HG03097 (cell line): ENCODE measurements around the gene FLNB.

Experiments used
- ATAC-seq: cut with Tn5 transposase; IDR thresholded peaks from one replicate; pipeline ENCODE4 v1.9.1; 2021; ENCODE audit not compliant: unreplicated experiment, low FRiP score

FLNB gene

GRCh38 chr3:58129041-58129770 is 121.0 kb downstream of the FLNB start:
- ATAC-seq, result no peak

GRCh38 chr3:58130591-58130990 is 122.4 kb downstream of the FLNB start:
- no peak for ATAC-seq

- ATAC-seq, result no peak
Observed at GRCh38 chr3:58131101-58131825, 123.0 kb downstream of the FLNB start.

GRCh38 chr3:58132850-58133249 is 124.6 kb downstream of the FLNB start:
- no peak for ATAC-seq

GRCh38 chr3:58134468-58134867 is 126.2 kb downstream of the FLNB start:
- ATAC-seq, result no peak

- no peak for ATAC-seq
Observed at GRCh38 chr3:58135712-58136543, 127.7 kb downstream of the FLNB start.

GRCh38 chr3:58137306-58137705 is 129.1 kb downstream of the FLNB start:
- ATAC-seq, result no peak

GRCh38 chr3:58141766-58142345 is 133.6 kb downstream of the FLNB start:
- ATAC-seq, result no peak

- ATAC-seq, result no peak
Observed at GRCh38 chr3:58143417-58144055, 135.3 kb downstream of the FLNB start.

GRCh38 chr3:58144478-58145325 is 136.5 kb downstream of the FLNB start:
- no peak for ATAC-seq

- no peak for ATAC-seq
Observed at GRCh38 chr3:58148049-58148448, 139.8 kb downstream of the FLNB start.

GRCh38 chr3:58150130-58150809 is 142.0 kb downstream of the FLNB start:
- no peak for ATAC-seq

GRCh38 chr3:58150810-58151199 is 142.6 kb downstream of the FLNB start:
- ATAC-seq, result no peak

GRCh38 chr3:58151637-58152036 is 143.4 kb downstream of the FLNB start:
- no peak for ATAC-seq

GRCh38 chr3:58152225-58153015 is 144.2 kb downstream of the FLNB start:
- ATAC-seq, result no peak

- ATAC-seq, result no peak
Observed at GRCh38 chr3:58153371-58153770, 145.1 kb downstream of the FLNB start.

- ATAC-seq, result no peak
Observed at GRCh38 chr3:58154626-58155449, 146.6 kb downstream of the FLNB start.
